Activated T-cell treated with anti-CD3 and anti-CD28 coated beads, Interleukin-2, amount 50 U/mL, for 72 hours (primary cell): ENCODE measurements around the gene BRMS1L. TPM values are rescaled to one million over a fixed set of nuclear protein-coding genes. Genes with fewer than 3 reads are reported as not detected.

Source experiments
- ATAC-seq, 2 donors: fragments of 150-1000 bp; cut with Tn5 transposase; replicated peaks in 1 of 2; 2 replicates each; pipeline ENCODE4 v1.10.0; 2021; ENCODE audit warnings: moderate library complexity in 2 of 2, mild to moderate bottlenecking in 1 of 2
- DNase-seq, 2 donors: peaks; one replicate each; pipeline ENCODE4 v3.0.0; 2021 to 2022; ENCODE audit warnings: mixed read lengths in 1 of 2
- H3K27ac Mint-ChIP-seq: one replicate; pipeline ENCODE4 v1.8.0; 2022; ENCODE audit warnings: mild to moderate bottlenecking, moderate library complexity, mixed read lengths
- H3K27me3 Mint-ChIP-seq: one replicate; pipeline ENCODE4 v1.8.0; 2022; ENCODE audit warnings: low read depth, mixed read lengths
- H3K36me3 Mint-ChIP-seq, 2 donors: one replicate each; pipeline ENCODE4 v1.8.0; 2022; ENCODE audit warnings: mixed read lengths in 2 of 2, mild to moderate bottlenecking in 1 of 2; ENCODE audit not compliant: insufficient read depth in 2 of 2
- H3K4me1 Mint-ChIP-seq: one replicate; pipeline ENCODE4 v1.8.0; 2022; ENCODE audit warnings: low read depth, mixed read lengths
- H3K4me3 Mint-ChIP-seq, 2 donors: one replicate each; pipeline ENCODE4 v1.8.0; 2022; ENCODE audit warnings: mild to moderate bottlenecking in 2 of 2, mixed read lengths in 2 of 2, moderate library complexity in 2 of 2
- H3K9me3 Mint-ChIP-seq, 2 donors: one replicate each; pipeline ENCODE4 v1.8.0; 2022; ENCODE audit warnings: mixed read lengths in 2 of 2
- total RNA-seq, 2 donors: library from RNA; stranded (reverse); gene quantifications; one replicate each; pipeline ENCODE4 v1.2.3, GENCODE V29; 2022

BRMS1L gene
- total RNA-seq, 2 donors from 2014 or later, result 4.5 to 5.9 TPM

DNA sequence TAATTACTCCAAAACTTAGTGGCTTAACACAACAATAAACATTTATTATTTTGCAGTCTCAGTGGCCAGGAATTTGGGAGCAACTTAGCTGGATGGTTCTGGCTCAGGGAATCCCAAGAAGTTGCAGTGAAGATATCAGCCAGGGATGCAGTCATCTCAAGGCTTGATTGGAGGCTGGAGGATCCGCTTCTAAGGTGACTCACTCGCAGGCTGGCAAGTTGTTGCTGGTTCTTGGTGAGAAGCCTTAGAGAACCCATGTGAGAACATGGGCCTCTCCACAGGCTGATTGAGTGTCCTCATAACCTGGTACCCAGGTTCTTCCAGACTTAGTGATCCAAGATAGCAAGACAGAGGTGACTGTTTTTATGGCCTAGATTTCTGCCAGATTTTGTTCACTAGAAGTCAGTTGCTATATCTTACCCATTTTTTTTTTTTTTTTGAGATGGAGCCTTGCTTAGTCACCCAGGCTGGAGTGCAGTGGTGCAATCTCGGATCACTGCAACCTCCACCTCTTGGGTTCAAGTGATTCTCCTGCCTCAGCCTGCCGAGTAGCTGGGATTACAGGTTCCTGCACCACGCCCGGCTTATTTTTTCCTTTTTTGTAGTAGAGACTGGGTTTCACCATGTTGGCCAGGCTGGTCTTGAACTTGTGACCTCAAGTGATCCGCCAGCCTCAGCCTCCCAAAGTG is 32.5 kb downstream of the BRMS1L start:
- Mint-ChIP-seq H3K4me3 (no peak overlapping the region), H3K9me3 (no peaks in the 10 kb centered on the region), H3K27ac (no peak overlapping the region), H3K4me1 (no peaks in the 10 kb centered on the region), H3K36me3 (peaks cover 2 to 3% of the 10 kb centered on the region in 2 donors), H3K27me3 (no peaks in the 10 kb centered on the region)
- ATAC-seq, result no peak
- DNase-seq, result no peak

DNA sequence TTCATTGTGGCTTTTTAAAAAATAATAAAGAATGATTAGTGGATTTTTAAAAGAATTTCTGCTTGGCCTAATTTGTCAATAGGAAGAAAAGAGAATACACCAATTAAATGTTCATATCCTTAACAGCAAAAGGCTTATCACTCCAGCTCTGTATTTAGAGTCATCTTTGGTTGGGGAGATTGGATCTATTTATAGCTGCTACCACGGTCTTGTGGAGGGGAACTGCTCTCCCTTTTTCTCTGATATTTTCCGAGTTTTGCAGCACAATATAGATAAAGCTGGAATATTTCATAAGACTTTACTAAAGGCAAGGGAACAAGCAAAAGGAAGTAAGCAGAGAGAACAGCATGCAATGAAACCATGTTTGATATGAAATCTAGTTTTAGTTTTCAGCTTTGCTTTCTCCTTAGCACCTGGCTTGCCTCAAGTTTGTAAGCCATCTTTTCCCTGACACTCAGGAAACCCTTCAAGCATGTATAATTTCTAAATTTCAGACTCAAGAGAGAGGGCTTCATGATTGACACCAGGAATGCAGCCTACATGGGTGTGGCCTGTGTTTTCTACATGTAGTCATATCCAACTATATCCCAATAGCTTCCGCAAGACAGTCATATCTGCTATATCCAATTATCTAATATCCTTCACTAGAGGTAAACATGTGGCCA is 35.2 kb downstream of the BRMS1L start:
- H3K9me3 Mint-ChIP-seq, result no peaks in the 10 kb centered on the region
- DNase-seq (no peak), ATAC-seq (no peak)
- no peaks in the 10 kb centered on the region for H3K4me1 Mint-ChIP-seq
- no peaks in the 10 kb centered on the region for H3K27me3 Mint-ChIP-seq
- no peak overlapping the region for H3K4me3 Mint-ChIP-seq
- no peak overlapping the region for H3K27ac Mint-ChIP-seq
- peaks cover 2 to 6% of the 10 kb centered on the region in 2 donors for H3K36me3 Mint-ChIP-seq

DNA sequence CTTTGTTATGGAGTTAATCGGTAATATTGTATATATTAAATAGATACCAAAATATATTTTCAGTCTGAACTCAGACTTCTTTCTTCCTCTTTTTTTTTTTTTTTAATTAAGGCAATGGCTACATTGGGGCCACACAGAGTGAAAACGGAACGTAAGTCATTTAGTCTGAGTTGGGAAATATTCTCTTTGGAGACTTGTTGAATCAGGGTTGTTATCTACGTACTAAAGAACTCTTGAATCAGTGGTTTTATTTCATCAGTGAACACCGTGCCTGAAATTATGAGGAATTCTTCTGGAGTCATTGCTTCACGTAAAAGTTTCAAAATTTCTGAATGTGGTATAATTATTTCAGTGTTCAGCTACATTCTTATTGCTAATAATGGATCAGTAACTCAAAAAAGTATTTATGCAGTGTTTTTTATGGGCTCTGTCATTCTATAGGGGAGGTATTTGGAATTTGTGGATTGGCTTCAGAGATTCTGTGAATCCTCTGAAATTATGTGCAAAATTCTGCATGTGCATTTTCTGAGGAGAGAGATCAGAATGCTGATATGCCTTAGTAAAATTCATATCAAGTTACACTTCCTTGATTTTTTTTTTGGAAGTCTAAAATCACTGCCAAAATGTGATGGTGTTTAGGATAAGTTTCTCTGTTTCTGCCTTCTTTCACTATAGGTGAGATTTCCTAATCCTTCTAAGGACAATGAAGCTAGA is 39.6 kb downstream of the BRMS1L start:
- Mint-ChIP-seq H3K27ac (no peak overlapping the region), H3K27me3 (no peaks in the 10 kb centered on the region), H3K4me1 (no peaks in the 10 kb centered on the region), H3K36me3 (peaks cover 0 to 4% of the 10 kb centered on the region in 2 donors), H3K4me3 (no peak overlapping the region), H3K9me3 (no peaks in the 10 kb centered on the region)
- DNase-seq (no peak), ATAC-seq (no peak)

DNA sequence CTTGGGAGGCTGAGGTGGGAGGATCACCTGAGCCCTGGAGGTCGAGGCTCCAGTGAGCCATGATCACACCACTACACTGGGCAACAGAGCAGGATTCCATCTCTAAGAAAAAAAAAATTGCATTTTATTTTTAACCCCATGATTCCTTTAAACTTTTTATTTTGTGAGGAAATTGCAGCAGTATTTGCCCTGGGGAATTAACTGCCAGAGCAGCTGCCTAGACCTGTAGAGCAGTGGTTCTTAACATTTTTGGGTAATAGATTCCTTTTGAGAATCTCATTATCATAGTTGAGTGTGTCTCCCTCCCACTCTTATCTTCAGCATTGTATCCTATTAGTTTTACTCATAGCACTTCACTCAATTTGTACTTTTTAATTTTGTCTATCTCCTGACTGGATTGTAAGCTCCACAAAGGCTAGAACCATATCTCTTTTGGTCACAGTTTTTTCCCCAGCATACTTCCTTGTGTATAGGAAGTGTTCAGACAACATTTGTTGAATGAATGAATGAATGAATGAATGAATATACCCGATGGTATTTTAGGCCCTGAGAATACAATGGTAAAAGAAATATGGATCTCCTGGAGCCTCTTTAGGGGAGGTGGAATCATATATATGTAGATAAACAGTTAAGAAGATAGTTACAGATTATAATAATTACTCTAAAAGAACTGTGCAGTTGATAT is 40.6 kb downstream of the BRMS1L start:
- H3K27ac Mint-ChIP-seq, result no peak overlapping the region
- no peak for ATAC-seq
- no peak for DNase-seq
- no peak overlapping the region for H3K4me3 Mint-ChIP-seq
- H3K9me3 Mint-ChIP-seq, result no peaks in the 10 kb centered on the region
- H3K4me1 Mint-ChIP-seq, result no peaks in the 10 kb centered on the region
- no peaks in the 10 kb centered on the region for H3K27me3 Mint-ChIP-seq
- H3K36me3 Mint-ChIP-seq, result peaks cover 0 to 4% of the 10 kb centered on the region in 2 donors

DNA sequence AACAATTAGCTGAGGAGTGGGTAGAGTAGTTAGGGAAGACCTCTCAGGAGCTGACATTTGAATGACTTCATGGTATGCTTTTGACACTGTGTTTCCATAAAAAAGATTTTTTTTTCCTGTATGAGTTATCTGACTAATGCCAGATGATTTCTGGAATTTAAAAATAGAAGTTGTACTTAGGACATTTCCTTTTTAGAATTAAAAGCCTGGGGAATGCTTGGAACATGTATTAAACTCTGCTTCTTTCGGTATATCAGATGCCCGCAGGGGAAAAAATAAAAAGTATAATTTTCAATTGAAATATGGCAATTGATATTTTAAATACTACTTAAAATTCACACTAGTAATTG is 41.1 kb downstream of the BRMS1L start:
- H3K27me3 Mint-ChIP-seq, result no peaks in the 10 kb centered on the region
- ATAC-seq (no peak), DNase-seq (no peak)
- H3K4me1 Mint-ChIP-seq, result no peaks in the 10 kb centered on the region
- H3K9me3 Mint-ChIP-seq, result no peaks in the 10 kb centered on the region
- H3K4me3 Mint-ChIP-seq, result no peak overlapping the region
- no peak overlapping the region for H3K27ac Mint-ChIP-seq
- peaks cover 0 to 4% of the 10 kb centered on the region in 2 donors for H3K36me3 Mint-ChIP-seq

DNA sequence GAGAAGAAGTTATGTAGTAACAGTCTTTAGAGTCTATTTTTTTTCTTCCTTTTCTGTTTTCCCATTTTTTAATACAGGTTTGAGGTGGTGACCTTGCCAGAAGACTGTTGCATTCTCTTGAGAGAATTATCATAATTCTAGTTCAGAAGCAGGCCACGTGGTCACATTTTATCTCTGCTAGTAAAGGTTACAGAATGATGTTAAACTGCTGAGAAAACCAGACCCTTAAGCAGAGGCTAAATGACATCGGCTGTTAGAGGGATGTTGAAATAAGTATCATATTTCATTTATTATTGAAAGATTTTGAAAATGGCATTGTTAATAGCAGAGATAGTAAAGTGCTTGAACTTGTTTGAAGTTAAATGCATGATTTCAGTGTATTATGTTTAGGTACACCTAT is 49.2 kb downstream of the BRMS1L start:
- Mint-ChIP-seq H3K27ac (no peak overlapping the region), H3K36me3 (no peaks in the 10 kb centered on the region), H3K27me3 (no peaks in the 10 kb centered on the region), H3K4me3 (no peak overlapping the region), H3K9me3 (no peaks in the 10 kb centered on the region), H3K4me1 (no peaks in the 10 kb centered on the region)
- ATAC-seq (no peak), DNase-seq (no peak)

DNA sequence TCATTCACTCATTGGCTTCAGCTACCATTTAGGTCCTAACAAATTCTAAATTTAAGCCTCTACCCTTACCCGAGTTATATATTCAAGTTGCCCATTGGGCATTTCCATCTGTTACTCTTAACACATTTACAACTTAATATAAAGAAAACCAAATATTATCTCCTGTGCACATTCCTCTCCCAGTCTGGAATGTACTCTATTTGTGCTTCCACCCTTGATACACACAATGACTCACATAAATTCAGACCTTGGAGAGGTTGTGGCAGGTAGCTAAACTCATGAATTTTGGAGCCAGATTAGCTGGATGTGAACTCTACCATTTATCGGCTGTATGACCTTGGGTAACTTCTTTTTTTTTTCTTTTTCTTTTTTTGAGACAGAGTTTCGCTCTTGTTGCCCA is 51.1 kb downstream of the BRMS1L start:
- ATAC-seq (no peak), DNase-seq (no peak)
- Mint-ChIP-seq H3K27me3 (no peaks in the 10 kb centered on the region), H3K4me3 (no peak overlapping the region), H3K27ac (no peak overlapping the region), H3K4me1 (no peaks in the 10 kb centered on the region), H3K36me3 (no peaks in the 10 kb centered on the region), H3K9me3 (no peaks in the 10 kb centered on the region)

DNA sequence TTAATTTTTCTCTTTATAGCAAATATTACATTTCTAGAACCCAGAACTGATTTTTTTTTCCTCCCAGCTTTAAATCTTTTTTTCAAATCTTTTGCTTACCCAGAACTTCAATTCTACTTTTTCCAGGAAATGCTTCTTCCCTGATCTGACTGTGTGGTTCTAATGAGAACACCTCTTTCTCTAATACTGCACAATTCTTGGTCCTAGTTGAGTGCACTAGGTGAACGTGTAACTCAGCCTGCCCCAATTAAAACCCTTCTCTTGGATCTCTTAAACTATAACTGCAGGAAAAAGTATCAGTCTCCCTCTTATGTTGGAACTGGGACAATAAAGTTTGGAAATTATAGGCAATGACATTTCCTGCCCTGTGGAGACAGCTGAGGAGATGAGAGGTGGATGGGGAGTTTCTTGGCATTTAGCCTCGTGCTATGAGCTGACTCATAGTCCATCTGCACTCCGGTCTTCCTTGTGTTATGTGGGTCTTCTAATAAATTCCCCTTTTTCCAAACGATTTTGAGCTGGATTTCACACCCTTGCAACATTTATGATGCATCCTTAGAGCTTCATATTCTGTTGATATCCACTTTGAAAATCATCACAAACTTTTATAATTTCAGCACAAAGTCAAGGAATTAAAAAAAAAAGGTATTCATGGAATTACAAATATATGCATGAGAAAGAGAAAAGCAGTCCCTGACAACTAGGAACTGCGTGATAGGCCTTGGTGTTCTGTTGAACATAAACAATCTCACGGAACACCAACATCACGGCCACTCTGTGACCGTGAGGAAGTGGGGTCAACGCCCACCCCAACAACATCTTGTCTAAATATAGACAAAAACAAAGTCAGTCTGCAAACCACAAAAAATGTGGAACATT is 52.4 kb downstream of the BRMS1L start:
- no peak overlapping the region for H3K27ac Mint-ChIP-seq
- no peaks in the 10 kb centered on the region for H3K4me1 Mint-ChIP-seq
- no peaks in the 10 kb centered on the region for H3K27me3 Mint-ChIP-seq
- ATAC-seq (no peak), DNase-seq (no peak)
- no peaks in the 10 kb centered on the region for H3K9me3 Mint-ChIP-seq
- H3K4me3 Mint-ChIP-seq, result no peak overlapping the region
- no peaks in the 10 kb centered on the region for H3K36me3 Mint-ChIP-seq

DNA sequence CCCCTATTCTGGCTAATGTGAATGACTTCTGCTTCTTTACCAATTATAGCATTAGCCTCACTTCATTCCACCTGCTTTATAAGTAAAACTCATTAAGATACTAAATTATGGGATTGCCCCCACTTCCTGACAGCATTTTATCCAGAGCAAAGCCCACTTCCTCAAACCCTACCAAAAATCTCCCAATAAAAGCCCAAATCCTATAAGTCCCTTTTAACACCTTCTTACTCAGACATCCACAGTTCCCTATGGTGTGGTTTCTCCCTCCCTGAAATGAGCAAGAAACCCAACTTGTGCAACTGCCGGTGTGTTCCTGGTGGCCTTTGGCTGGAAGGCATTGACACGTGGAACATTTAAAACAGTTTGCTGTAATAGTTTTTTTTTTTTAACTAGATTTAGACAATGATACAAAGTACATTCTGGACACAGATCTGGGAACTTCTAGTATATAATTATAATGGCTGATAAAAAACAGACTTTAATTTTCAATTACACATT is 53.1 kb downstream of the BRMS1L start:
- Mint-ChIP-seq H3K36me3 (no peaks in the 10 kb centered on the region), H3K27me3 (no peaks in the 10 kb centered on the region), H3K9me3 (no peaks in the 10 kb centered on the region), H3K4me1 (no peaks in the 10 kb centered on the region), H3K4me3 (no peak overlapping the region), H3K27ac (no peak overlapping the region)
- ATAC-seq (no peak), DNase-seq (no peak)

DNA sequence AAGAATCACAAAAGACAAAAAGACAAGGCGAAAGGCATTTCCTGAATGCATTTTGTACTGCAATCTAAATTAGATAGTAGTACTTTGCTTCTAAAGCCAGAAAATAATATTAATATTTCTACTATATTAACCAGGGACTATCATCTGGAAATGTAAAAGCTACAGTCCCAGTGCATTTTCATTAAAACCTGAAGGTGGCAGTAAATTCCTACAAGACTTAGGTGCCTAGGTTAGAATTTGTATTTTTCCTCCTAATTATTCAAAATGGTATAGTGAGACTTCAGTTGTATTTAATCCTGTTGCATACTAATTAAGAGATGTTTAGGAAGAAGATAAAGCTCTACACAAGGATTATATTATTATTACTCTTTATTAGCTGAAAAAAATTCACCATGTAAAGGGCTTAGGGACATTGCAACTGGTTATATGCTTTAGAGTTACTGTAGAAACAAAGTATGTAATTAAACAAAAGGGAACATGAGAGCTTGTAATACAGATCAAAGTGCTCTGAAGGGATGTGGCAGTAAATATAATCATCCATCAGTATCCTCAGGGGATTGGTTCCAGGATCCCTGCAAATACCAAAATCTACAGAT is 53.6 kb downstream of the BRMS1L start:
- no peaks in the 10 kb centered on the region for H3K36me3 Mint-ChIP-seq
- no peaks in the 10 kb centered on the region for H3K4me1 Mint-ChIP-seq
- no peak overlapping the region for H3K4me3 Mint-ChIP-seq
- ATAC-seq, result no peak
- no peaks in the 10 kb centered on the region for H3K9me3 Mint-ChIP-seq
- H3K27me3 Mint-ChIP-seq, result no peaks in the 10 kb centered on the region
- DNase-seq, result no peak
- no peak overlapping the region for H3K27ac Mint-ChIP-seq

DNA sequence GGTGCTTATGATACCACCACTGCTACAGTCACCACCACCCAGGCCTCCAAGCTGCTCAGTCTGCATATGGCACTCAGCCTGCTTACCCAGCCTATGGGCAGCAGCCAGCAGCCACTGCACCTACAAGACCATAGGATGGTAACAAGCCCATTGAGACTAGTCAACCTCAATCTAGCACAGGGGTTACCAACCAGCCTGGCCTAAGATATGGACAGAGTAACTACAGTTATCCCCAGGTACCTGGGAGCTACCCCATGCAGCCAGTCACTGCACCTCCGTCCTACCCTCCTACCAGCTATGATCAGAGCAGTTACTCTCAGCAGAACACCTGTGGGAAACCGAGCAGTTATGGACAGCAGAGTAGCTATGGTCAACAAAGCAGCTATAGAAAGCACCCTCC is 55.1 kb downstream of the BRMS1L start:
- ATAC-seq (no peak), DNase-seq (no peak)
- Mint-ChIP-seq H3K4me1 (no peaks in the 10 kb centered on the region), H3K4me3 (no peak overlapping the region), H3K9me3 (no peaks in the 10 kb centered on the region), H3K27ac (no peak overlapping the region), H3K36me3 (no peaks in the 10 kb centered on the region), H3K27me3 (no peaks in the 10 kb centered on the region)

DNA sequence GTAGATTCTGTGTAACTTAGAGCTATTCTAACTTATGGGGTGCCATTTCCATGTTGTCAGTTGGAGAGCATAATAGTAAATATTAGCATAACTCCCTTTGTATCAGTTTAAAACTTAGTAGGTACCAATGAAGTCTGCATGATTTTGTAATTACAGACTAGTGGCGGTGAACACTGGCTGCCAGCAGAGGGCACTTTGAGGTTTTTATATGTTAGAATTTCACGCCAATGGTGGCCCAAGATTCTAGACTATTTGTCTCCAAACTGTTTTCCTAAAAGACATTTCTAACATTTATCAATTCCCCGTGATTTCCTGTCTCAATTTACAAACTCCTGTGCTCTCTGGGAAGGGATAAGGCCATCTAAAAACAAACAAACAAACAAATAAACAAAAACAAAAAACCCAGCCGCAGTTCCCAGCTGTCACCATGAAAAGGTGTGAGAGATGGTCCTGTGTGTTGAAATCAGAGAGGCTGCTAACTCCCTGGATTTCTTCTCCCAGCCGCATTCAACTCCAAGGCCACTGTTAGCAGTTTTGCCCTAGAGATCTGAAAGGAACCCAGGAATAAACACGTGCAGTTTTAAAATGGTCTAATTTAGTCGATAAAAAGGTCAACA is 57.6 kb downstream of the BRMS1L start:
- Mint-ChIP-seq H3K9me3 (no peaks in the 10 kb centered on the region), H3K4me3 (no peak overlapping the region), H3K4me1 (no peaks in the 10 kb centered on the region), H3K36me3 (no peaks in the 10 kb centered on the region), H3K27me3 (no peaks in the 10 kb centered on the region), H3K27ac (no peak overlapping the region)
- DNase-seq (peak; percentile 12 to 16), ATAC-seq (no peak)
